Measurements from ENCODE around the gene SMARCA2.
"Not testable (repeated sequence)": the region's sequence is repeated elsewhere in the genome, so short reads cannot be mapped to it uniquely, and the experiment has no call there.

Gene SMARCA2

GRCh38 chr9:2106666-2107065, 91.5 kb downstream of the SMARCA2 start:
- no peak for DNase-seq

GRCh38 chr9:2107906-2108451, 92.8 kb downstream of the SMARCA2 start:
- no peak for DNase-seq

- DNase-seq, result no peak
These were observed 94.0 kb downstream of the SMARCA2 start for GRCh38 chr9:2109069-2109650.

- DNase-seq, result no peak
These were observed 94.9 kb downstream of the SMARCA2 start for GRCh38 chr9:2110036-2110435.

- DNase-seq, result no peak
These were observed 100.9 kb downstream of the SMARCA2 start for GRCh38 chr9:2116073-2116472.

GRCh38 chr9:2117527-2117926, 102.4 kb downstream of the SMARCA2 start:
- DNase-seq, result no peak

- DNase-seq, result no peak
These were observed 104.4 kb downstream of the SMARCA2 start for GRCh38 chr9:2119566-2119965.

GRCh38 chr9:2120926-2121689, 106.0 kb downstream of the SMARCA2 start:
- no peak for DNase-seq

GRCh38 chr9:2122299-2122698, 107.2 kb downstream of the SMARCA2 start:
- DNase-seq, result no peak

- DNase-seq, result no peak
These were observed 110.8 kb downstream of the SMARCA2 start for GRCh38 chr9:2125906-2126305.

GRCh38 chr9:2126331-2126803, 111.2 kb downstream of the SMARCA2 start:
- no peak for DNase-seq

- DNase-seq, result no peak
These were observed 112.3 kb downstream of the SMARCA2 start for GRCh38 chr9:2127486-2127885.

- no peak for DNase-seq
These were observed 113.0 kb downstream of the SMARCA2 start for GRCh38 chr9:2128141-2128540.

GRCh38 chr9:2128618-2129017, 113.5 kb downstream of the SMARCA2 start:
- DNase-seq, result no peak

GRCh38 chr9:2130941-2131340, 115.8 kb downstream of the SMARCA2 start:
- DNase-seq, result no peak

- no peak for DNase-seq
These were observed 117.4 kb downstream of the SMARCA2 start for GRCh38 chr9:2132484-2133082.

- DNase-seq, result no peak
These were observed 119.2 kb downstream of the SMARCA2 start for GRCh38 chr9:2134391-2134790.

- DNase-seq, result no peak
These were observed 123.5 kb downstream of the SMARCA2 start for GRCh38 chr9:2138646-2139045.

GRCh38 chr9:2140600-2141223, 125.6 kb downstream of the SMARCA2 start:
- DNase-seq, result no peak

- DNase-seq, result no peak
These were observed 127.1 kb downstream of the SMARCA2 start for GRCh38 chr9:2142212-2142611.

- DNase-seq, result no peak
These were observed 129.5 kb downstream of the SMARCA2 start for GRCh38 chr9:2144619-2145018.

- no peak for DNase-seq
These were observed 130.6 kb downstream of the SMARCA2 start for GRCh38 chr9:2145746-2146145.

GRCh38 chr9:2146700-2147099, 131.6 kb downstream of the SMARCA2 start:
- DNase-seq, result not testable (repeated sequence)

Data from stimulated activated CD4-positive, alpha-beta T cell treated with anti-CD3 and anti-CD28 coated beads, Interleukin-2, amount 100 ng/mL, for 48 hours (primary cell).